Measurements from ENCODE around the gene ARAP1.

Gene ARAP1

DNA sequence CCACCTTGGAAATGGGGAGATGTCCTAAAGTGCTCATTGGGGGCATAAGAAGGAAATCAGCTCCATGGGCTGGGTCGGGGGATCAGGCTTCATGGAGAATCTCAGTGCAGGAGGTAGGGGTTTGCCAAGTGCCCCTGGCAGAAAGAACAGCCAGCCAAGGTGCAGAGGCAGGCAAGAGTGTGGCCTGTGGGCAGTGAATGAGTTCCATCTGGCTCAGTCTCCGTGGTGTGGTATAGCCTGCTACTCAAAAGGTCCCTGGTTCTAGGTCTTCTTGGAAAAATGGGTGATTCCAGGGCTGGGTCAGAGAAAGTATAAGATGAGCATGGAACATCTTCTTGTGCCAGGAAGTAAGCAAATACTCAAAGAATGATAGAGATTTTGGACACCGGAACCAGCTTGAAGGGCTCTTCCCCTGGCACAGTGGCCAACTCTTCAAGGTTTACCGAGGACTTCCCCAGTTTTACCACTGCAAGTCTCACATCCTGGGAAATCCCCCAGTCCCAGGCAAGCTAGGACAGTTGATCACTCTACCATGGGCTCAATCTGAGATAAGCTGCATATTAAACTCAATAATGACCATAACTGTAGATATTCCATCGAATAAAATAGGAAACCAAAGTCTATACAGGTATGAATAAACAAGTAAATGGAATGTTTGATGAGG is 10.6 kb upstream of the ARAP1 start:
- no peak for DNase-seq (ENCODE audit: low read depth, low spot score)

DNA sequence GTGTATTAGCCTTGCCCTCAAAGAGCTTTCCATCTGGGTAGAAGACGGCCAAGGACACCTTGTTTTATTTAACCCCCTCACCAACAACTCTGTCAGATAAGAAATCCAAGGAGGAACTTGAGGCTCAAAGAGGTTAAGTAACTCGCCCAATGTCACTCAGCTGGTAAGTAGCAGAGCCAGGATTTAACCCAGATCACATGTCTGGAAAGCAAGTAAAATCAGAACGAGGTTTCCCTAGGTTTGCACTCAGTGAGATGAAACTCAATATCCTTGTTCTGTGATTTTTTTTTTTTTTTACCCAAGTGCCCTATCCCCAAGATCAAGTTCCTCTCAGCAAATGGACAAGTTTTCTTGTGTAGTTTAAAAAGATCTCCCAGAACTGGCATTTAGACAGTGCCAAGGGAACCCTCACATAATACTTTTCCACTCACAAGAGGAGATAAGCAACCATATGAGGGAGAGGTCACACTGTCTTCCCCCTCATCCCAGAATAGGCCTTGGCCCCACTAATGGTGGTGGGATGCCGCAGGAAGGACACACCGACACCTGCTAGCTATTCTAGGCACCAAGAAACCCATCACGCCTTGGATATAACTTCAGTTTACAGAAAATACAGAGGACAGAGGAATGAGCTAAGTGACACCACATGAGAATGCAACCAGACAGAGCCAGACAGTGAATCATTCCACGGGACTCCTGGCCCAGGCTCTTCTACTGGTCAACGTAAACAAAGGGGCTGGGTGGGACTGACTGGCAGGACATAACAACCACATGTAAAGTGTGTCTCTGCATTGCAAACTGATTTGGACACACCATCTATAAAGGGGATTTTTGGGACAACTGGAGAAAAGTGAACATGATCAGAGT is 8.6 kb upstream of the ARAP1 start:
- DNase-seq (ENCODE audit: low read depth, low spot score), result no peak

DNA sequence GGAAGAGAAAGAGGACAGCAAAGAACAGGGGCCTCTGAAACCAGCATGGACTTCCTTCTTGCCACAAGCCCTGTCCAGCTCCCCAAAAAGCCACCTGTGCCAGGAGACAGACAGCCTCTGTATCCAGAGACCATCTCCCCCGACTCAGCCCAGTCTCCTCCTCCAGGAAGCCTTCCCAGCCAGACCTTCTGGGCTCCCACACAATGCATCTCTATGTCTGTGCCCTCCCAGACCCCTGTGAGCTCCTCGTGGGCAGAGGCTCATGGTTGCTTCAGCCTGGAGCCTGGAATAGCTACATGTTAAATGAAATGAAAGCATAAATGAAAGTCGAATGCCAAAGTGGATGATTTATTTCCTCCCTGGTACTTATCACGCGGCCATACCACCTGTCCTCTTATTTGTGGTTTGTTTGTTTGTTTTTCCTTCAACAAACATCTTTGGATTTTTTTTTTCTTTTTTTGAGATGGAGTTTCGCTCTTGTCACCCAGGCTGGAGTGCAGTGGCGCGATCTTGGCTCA is 7.3 kb upstream of the ARAP1 start:
- no peak for DNase-seq (ENCODE audit: low read depth, low spot score)

DNA sequence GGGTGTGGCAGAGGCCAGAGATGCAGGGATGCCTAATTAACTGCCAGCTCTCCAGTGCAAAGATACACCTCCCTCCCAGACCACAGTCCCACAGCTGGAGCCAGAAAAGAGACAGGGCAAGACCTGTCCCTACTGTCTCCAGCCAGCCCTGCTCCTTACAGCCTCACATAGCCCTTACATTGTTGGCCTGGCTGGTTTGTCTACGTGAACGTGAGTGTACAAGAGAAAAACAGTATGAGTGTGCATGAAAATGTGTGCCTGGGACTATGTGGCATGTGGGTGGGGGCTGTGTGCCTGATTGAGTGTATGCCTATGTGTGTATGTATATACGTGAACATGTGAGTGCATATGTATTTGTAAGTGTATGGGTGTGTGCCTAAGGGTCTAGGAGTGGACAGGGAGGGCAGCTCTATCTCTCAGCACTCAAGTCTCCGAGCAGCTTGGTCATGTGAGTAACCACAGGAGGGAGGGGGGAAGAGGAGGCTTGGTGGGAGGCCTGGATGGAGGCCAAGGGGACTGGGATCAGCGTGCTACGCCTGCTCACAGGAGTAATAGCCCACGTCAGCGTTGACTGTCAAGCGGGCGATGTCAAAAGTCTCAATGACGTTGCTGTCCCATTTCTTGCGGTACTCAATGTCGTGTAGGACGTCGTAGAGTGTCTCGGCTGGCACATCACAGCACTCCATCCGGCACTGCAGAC is 6.6 kb upstream of the ARAP1 start:
- no peak for DNase-seq (ENCODE audit: low read depth, low spot score)

DNA sequence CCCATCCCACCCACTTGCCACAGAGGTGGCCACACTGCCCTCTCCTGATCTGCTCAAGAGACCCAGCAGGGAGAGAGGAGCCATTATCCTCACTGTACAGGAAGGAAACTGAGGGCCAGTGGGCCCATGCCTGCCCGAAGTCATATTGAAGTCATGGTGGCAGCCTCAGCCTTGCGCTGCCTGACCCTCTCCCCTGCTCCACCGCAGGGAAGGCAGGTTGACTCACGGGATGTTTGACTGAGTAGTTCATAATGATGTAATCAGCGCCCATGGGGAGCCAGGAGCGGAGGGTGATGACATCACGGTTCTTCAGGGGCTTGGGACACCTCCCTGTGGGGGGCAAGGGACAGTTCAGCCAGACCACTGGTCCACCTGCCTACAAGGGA is 6.1 kb upstream of the ARAP1 start:
- no peak for DNase-seq (ENCODE audit: low read depth, low spot score)

DNA sequence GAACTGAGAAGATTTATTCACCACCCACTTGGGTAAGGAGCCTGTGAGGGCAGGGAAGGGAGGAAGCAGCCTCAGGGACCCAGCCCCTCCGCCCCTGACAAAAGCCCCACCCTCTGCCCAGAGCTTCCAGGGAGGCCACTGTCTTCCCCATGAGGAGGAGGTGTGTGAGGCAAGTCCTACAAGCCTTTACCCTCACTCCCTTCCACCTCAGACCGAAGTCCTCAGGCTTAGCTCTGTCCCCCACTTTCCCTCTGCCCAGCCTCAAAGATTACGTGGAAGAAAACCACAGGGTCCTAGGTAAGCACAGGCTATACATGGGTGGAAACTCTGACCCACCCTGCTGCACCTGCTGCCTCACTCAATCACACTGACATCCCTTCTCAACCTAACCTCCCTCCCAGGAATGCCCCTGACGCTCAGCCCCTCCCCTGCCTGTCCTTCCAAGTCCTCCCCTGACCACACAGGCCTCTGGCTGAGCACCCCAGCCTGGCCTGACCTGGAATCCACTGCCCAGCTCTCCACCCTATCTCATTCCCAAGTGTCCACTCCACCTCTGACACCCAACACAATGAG is 3.6 kb upstream of the ARAP1 start:
- no peak for DNase-seq (ENCODE audit: low read depth, low spot score)

DNA sequence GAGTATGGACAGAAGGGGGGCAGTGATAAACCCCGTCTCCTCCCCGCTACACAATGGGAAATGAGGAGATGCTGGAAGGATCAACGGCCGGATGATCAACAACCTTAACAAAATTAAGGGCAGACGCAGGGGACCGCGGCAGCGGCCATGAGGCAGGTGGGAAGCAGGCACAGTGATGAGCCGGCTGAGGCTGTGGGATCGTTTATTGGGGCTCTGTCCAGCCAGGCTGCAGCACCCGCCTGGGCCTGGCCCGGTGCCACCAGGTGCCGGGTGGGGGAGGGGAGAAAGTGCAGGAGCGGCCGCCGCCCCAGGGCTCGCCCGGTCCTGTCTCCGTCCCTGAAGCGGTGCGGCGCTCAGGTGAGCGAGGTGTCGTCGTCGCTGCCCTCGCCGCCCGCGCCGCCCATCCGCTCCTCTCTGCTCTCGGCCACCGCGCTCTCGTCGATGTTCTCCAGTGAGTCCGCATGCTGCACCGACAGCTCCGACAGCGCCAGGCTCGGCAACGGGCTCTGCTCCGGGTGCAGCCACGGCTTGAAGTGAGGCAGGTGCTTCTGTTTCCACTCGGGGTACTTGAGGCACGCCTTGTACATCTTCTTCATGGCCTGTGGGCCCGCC is 2.4 kb upstream of the ARAP1 start:
- DNase-seq (ENCODE audit: low read depth, low spot score), result no peak

DNA sequence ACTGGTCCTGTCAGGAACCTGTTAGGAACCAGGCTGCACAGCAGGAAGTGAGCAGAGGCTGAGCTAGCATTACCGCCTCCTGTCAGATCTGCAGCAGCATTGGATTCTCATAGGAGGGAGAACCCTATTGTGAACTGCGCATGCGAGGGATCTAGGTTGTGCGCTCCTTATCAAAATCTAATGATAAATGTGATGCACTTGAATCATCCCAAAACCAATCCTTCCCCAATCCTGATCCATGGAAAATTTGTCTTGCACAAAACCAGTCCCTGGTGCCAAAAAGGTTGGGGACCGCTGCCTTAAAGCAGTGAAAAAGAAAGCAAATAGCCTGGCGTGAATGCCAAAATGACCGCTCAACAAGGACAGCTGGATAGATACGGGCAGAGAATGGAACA is 1.9 kb upstream of the ARAP1 start:
- no peak for DNase-seq (ENCODE audit: low read depth, low spot score)

DNA sequence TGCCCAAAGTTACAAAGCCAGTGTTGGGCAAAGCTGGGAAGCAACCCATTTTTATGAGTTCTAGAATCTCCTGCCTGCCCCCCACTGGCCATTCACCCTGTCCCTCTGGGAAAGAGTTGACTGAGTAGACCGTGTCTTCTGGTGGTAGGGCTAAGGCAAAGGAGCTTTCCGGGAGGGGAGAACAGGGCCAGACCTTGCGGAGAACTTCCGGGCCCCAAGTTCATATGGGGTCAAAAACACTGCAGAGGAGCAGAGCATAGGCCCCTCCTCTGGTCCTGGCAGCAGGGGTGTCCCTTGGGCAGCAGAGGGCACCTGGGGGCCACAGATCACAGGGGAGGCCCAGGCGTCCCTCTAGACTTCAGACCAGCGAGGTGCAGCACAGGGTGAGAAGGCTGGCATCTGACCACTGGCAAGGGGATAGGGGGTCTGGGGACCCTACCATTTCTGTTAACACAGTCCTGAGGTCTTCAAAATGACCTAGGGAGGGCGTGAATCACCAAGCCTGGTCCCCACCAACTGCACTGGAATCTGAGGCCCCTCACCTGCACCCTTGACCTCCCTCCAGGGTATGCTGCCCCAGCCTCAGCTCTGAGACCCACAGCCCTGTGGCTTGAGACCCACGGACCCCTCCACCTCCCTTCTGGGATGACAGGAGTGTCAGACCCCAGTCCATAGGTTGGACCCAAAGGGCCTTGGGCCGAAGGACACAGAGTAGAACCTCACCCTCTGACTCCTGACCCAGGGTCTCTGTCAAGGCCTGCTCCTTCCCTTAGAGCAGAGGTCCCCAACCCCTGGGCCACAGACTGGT is 1.3 kb upstream of the ARAP1 start:
- DNase-seq (ENCODE audit: low read depth, low spot score), result no peak

DNA sequence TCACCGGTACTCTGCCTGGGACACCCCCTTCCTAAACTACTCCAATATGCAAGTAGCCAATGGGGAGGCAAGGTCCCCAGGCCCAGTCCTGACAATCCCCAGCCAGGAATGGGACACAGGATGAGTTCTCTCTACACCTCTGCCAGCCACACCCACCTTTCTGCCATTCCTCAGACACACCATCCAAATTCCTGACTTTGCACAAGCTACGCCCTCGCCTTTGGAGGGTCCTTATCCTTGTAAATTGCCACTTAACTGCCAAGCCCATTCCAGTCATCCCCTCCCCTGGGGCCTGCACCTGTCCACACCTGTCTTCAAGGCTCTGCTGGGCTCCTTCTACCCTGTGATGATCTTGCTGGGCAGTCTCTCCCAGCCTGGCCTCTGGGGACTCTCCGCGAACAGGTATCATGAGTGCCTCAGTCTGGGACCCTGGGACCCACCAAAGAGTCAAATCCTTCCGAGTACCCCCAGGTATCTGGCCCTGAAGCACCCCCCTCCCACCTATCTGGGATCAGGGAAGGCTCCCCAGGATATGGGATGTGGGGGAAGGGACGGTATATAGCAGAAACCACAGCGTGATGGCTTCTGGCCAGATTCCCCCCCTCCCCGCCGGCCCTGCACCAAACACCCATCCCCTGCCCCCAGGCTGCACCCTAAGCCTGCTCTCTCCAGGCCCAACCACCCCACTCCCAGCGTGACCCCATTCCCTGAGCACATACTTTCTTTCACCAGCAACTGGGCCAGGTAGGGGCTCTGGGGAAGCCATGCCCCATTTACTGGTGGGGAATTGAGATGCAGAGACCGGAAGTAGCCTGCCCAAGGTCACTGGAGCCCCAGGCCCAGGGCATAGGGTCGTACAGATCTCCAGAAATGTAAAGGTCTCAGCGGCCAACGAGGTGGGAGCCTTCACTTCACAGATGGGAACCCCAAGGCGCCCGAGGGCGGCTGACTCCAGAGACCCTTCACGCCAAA is 806 bp downstream of the ARAP1 start:
- DNase-seq (ENCODE audit: low read depth, low spot score), result no peak

DNA sequence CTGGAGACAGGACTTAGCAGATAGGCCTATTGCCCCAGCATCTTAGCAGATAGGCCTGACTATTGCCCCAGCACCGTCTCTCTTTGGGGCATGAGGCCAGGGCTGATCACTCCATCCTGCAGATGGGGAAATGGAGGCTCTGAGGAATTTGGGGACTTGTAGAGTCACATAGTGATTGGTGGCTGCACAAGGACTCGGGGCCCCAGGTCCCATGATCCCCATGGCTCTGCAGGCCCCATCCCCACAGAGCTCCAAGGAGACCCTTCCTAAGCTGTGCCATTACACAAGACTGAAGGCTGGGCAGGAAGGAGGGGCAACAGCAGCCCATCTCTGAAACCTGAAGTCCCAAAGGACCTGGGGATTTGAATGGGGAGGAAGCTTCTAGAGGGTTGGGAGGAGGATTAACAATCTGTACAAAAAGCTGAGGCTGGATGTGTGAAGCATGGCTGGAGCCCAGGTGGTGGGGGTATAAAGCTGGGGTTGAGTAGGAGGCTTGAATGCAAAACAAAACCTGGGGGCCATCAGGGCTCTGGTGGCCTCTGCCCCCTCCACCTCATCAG is 1.6 kb downstream of the ARAP1 start:
- no peak for DNase-seq (ENCODE audit: low read depth, low spot score)

DNA sequence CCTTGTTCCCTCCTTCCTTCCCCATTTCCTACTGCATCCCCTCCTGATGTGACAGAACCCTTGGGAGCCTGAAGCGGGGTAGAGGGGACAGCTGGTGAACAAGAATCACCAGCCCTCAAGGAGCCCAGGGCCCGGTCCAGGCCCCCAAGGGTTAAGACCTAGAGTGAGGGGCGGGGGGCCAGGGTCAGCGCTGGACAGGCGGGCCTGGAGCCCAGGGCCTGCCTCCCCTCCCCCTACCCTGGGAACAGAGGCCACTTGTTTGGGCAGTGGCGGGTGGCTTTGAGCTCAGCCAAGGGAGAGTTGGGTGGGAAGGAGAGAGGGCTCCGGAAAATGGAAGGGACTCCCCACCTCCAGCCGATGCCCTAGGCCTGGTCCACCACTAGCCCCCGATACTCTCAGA is 2.1 kb downstream of the ARAP1 start:
- DNase-seq (ENCODE audit: low read depth, low spot score), result no peak

DNA sequence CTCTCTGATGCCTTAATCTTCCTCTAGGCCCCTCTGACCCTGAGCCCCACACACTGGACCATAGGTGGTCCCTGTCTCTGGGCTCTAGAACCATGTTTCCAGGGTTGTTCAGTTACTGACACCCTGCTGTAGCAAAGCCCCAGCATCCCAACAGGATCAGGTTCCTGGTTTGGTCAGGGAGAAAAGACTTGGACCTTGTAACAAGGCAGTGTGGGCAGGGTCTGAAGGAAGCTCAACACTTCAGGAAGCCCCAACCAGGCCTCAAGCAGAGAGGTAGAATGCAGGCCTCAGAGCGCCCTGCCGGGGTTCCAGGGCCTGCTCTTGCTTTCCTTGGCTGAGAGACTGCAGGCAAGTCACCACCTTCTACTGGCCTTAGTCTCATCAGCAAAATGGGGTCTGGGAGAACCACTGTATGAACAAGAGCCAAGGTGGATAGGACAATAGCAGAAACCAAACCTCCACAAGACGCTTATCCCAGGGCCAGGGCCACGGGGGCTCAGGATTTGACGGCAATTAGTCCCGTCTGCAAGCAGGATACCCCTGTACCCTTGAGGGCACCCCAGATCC is 4.8 kb downstream of the ARAP1 start:
- no peak for DNase-seq (ENCODE audit: low read depth, low spot score)

DNA sequence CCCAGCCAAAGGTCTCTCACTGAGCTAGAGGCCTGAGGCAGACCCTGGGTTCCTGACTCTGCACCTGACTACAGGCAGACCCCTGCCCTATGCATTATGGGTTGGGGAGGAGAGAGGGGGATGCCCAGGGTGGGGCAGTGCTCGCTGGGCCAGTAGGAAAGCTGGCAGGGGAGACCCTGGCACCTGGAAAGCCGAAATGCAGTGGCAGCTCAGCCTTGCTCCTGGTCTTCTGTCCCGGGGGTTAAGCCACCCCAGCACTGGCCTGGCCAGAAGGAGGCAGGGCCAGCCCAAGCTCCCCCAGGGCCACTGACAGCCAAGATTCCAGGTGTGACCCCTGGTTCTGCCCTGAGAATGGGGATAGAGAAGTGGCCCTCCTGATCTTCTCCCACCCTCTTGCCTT is 5.4 kb downstream of the ARAP1 start:
- DNase-seq (ENCODE audit: low read depth, low spot score), result no peak

DNA sequence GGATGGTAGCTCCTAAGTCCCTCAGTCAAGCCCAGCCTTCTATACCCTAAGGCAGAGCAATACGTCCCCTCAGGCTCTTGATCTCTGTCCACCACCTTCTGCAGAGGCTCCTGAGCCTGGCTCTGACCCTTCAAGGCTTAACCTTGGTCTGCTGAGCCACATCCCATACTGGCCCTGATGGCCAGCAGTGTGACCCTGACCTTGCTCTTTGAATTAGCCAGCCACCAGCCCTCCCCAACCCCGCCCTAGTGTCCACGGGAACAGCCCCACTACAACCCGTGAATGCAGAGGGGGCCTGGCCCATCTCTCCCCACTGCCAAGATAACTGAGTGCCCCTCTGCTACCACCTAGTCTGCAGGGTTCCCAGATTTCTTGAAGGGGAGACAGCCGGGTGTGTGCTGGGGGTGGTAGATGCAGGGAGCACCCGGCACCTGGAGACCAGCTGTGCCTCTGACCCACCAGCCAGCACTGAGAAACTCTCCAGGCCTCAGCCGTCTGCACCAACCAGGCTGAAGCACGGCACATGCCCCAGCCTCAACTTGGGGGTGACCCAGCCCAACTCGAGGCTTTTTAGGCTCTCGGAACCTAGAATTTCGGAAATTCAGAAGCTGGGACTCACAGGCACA is 6.2 kb downstream of the ARAP1 start:
- no peak for DNase-seq (ENCODE audit: low read depth, low spot score)

DNA sequence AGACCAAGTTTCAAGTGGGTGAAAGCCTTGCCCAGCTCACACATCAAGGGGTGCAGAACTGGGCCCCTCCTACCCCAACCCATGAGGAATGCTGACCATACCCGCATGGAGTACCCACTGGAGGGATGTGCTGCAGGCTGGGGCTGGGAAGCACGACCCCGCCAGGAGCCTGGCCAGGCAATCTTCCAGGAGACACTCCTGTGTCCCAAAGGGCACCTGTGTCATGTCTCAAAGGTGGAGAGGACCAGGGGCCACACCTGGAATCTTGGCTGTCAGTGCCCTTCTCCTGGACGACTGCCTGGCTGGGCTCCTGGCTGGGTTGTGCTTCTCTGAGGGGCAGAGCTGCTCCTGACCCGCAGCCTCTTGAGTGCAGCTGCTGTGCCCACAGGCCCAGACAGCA is 6.7 kb downstream of the ARAP1 start:
- no peak for DNase-seq (ENCODE audit: low read depth, low spot score)

DNA sequence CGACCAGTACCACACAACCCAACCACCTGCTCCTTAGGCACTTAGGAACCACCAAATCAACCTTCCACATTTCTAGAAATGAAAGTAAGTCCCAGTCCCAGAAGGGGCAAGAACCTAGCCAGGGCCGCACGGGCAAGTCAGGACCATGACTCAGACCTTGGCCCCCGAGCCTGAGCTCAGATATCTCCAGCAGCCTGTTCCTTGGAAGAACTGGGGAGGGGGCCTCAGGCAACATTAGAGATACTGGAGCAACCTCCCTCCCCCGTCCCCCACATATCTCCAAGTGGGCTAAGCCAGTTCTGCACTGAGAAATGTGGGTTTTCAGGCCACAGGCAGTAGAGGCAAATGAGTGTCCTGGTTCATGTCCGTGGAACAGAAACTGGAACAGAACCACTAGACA is 7.7 kb downstream of the ARAP1 start:
- no peak for DNase-seq (ENCODE audit: low read depth, low spot score)

All from iPS DF 19.7 (cell line).